ENCODE measurements around the gene LRRK1. TPM values are rescaled to one million over a fixed set of nuclear protein-coding genes. Genes with fewer than 3 reads are reported as not detected.

Gene LRRK1
- total RNA-seq, 1 experiment from 2014 or later: 1.7 TPM

GRCh38 chr15:100972975-100973350 is 53.8 kb downstream of the LRRK1 start:
- DNase-seq (ENCODE audit: low read depth): no peak

DNA sequence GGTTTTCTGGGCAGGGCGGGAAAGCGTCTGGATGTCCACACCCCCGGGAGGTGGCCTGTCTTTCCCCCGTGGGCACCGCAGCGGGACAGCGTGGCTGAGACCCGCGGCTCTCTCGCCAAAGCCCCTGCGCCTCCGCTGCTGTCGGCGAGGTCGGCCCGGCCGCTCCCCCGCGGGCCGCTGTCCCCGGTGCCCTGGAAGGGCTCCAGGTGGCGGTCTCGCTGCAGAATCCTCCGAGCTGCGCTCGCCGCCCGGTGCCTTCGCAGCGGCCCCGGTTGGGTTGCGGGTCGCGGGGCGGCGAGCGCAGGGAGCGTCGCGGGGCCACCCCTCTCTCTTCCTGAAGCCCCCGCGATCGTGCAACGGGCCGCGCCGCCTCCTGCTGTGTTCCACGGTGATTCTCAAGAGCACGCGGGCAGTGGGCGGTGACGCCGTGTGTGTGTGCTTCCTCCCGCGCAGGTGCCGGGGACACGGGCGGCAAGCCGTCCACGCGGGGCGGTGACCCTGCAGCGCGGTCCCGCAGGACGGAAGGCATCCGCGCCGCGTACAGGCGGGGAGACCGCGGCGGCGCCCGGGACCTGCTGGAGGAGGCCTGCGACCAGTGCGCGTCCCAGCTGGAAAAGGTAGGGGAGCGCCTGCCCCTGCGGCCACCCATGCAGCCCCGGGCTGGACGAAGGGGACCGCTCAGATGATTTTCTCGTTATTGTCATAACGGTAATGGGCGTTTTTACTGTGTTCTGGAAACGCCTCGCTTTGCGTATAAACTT is 54.4 kb downstream of the LRRK1 start:
- no peak for DNase-seq (ENCODE audit: low read depth)

- DNase-seq (ENCODE audit: low read depth): no peak
Observed at GRCh38 chr15:100975043-100975442, 55.9 kb downstream of the LRRK1 start.

DNA sequence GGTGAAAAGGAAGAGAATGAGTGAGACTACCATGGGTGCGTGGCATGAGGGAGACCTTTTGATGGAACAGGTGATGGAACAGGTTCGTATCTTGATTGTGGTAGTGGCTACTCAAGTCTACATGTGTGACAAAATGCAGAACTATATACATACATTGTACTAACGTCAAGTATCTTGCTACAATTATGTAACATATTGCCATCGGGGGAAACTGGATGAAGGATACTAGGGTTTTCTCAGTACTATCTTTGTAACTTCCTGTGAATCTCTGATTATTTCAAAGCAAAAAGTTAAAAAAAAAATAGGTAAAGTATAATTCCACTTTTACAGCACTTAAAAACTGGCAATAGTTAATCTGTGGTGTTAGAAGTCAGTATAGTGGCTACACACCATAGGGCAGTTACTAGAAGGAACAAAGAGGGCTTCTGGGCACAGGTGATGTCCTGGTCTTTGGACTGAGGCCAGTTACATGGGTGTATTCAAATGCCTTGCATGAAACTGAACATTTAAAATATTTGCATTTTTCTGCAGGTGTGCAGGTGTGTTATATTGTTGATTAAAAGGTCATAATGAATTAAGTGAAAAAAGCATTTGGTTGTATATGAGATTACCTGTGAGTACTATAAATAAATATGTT is 61.4 kb downstream of the LRRK1 start:
- no peak for DNase-seq (ENCODE audit: low read depth)

- DNase-seq (ENCODE audit: low read depth): no peak
Observed at GRCh38 chr15:100981086-100981485, 61.9 kb downstream of the LRRK1 start.

DNA sequence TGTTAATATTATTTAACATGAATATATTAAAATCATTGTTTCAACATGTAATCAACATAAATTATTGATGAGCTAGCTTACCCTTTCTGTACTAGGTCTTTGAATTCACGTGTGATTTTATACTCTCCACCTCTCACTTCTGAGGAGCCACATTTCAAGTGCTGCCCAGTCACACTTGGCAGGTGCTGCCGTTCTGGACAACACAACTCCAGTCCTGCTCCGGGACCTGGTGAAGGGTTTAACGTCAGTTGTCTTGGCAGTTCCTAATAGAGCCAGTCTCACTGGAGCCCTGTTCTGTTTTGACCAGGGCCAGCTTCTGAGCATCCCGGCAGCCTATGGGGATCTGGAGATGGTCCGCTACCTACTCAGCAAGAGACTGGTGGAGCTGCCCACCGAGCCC is 64.1 kb downstream of the LRRK1 start:
- no peak for DNase-seq (ENCODE audit: low read depth)

- no peak for DNase-seq (ENCODE audit: low read depth)
Observed at GRCh38 chr15:100985401-100985800, 66.2 kb downstream of the LRRK1 start.

- DNase-seq (ENCODE audit: low read depth): peak; percentile 25
Observed at GRCh38 chr15:100986158-100986896, 67.2 kb downstream of the LRRK1 start.

- peak; percentile 35 for DNase-seq (ENCODE audit: low read depth)
Observed at GRCh38 chr15:100987143-100987542, 68.0 kb downstream of the LRRK1 start.

DNA sequence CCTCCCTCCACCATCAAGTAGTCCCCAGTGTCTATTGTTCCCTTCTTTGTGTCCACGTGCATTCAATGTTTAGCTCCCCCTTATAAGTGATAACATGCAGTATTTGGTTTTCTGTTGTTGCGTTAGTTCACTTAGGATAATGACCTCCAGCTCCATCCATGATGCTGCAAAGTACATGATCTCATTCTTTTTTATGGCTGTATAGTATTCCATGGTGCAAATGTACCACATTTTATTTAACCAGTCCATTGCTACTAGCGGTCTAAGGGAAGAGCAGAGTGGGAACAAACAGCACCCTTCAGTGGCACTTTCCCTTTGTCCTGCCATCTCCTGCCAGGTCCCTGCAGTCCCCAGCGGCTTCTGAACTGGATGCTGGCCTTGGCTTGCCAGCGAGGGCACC is 69.1 kb downstream of the LRRK1 start:
- no peak for DNase-seq (ENCODE audit: low read depth)

DNA sequence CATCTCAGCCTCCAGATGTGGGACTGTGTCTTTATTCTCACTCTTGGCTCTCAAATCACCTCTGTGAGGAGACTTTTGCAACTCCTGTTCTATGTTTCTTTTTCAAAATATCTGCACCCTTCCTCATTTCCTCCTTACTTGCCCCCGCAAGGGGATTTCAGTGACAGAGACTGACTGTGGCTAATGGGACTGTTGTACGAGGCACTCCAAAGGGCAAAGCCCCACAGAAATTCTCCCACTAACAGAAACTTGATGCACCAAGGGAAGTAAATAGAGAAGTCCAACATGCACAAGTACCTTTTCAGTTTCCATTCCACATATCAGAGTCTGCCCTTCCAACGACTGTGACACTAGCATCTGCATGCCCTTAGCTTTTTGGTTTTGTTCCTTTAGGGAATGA is 69.7 kb downstream of the LRRK1 start:
- no peak for DNase-seq (ENCODE audit: low read depth)

DNA sequence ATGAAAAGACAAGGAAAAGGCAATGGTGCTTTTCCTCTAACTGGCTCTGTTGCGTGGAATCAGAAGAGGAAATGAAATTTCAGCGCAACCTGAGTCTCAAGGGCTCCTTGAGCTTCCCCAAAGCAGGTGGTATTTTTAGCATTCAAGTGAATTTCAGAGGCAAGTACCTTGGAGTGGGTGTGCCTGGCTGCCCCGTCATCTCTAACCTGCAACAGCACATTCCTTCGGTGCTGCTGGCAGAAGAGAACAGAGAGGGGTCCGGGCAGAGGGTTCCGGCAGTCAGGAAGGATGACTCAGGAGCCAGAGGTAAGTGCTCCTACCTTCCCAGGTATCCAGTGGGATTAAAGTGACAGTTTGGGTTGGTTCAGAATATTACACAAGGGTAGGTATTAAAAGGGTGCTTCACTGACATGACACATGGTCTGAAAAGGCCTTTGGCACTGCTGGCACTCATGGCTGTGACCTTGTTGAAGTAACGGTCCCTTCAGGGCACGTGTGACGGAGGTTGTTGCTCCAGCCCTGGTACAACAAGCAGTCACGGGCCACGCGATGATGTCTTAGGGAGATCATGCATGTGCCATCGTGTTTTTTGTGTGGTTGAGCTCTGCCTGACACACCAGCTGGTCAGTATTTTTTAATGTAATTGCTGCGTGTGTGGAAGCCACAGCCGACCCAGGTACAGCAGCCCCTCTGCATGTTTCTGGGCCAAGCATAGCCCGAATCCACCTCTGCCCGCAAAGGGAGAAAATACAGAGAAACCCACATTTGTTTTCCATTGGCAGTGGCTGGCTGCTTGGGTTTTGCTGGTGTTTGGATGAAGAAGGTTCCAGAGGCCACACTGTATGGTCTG is 75.7 kb downstream of the LRRK1 start:
- no peak for DNase-seq (ENCODE audit: low read depth)

DNA sequence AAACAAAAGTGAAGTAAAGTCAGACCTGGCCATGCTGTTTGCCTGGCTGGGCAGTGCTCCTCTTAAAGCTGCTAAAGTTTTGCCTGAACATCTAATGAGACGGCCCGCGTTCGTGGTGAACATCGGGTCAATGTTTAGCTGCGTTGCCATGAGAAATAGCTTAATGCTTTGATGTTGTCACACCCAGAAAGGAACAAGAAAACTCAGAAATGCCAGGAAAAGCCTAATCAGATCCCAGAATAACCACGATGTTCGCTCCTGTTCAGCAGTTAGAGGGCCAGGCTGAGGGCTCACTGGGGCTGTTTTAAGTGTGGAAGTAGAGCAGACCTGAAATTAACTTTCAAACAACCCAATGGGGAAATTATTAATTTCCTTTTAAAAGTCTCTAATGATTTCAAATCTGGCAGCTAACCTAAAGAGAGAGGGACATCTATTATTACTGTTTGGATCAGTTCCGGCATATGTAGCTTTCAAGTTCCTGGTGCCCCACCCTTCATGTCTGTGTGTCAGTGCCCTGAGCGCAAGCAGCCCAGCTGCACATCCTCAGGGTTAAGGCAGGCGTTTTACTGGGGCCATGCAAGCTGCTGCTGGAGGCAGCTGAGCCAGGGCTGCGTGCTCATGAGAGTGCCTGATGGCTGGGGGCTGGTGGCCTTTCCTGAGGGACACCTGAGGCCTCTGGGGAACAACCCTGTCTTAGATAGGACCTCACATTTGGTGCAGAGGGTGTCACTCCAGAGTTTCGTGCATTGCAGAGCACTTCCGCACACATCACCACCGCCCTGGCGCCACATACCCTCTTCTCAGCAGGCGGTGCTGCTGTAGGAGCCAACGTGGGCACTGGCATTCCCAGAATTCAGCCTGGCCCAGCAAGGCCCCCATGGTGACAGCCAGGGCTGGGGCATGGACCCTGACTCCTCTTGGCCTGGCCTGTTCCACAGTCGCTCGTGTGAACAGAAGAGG is 76.6 kb downstream of the LRRK1 start:
- DNase-seq (ENCODE audit: low read depth): no peak

- DNase-seq (ENCODE audit: low read depth): peak; percentile 83
Observed at GRCh38 chr15:100997442-100997841, 78.3 kb downstream of the LRRK1 start.

- no peak for DNase-seq (ENCODE audit: low read depth)
Observed at GRCh38 chr15:100998630-100999029, 79.5 kb downstream of the LRRK1 start.

DNA sequence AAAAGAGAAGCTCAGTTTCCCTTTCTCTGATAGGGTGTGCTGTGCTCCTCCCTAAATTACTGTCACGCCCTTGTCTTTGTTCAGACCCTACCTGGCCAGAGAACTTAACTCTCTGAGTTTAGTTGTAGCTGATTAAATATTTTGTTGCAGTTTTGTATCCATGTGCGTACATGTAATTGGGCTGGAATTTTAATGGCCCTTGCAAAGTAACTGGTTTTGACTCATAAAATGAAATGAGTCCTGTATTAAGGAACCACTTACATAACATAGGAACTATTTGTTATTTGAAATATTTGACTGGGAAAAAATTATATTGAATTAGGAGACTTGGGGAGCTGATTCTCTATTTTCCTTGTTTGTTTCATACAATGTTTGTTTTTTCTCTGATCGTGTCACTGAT is 80.2 kb downstream of the LRRK1 start:
- peak; percentile 71 for DNase-seq (ENCODE audit: low read depth)

DNA sequence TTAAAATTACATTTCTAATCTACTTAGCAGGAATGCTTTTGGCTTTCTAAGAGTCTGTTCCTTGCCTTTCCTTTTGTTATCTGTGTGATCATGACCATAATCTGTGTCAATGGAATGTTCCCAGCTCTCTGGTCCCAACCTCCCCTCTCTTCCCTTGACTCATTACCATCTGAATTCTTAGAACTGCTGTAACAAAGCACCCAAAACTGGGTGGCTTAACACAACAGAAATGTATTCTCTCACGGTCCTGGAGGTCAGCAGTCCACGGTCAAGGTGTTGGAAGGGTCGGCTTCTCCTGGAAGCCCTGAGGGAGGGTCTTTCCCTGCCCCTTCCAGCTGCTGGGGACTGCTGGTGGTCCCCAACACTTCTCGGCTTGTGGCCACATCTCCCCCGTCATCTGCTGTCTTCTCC is 81.1 kb downstream of the LRRK1 start:
- peak; percentile 75 for DNase-seq (ENCODE audit: low read depth)

GRCh38 chr15:101001056-101001455 is 81.9 kb downstream of the LRRK1 start:
- no peak for DNase-seq (ENCODE audit: low read depth)

GRCh38 chr15:101001796-101002195 is 82.6 kb downstream of the LRRK1 start:
- no peak for DNase-seq (ENCODE audit: low read depth)

DNA sequence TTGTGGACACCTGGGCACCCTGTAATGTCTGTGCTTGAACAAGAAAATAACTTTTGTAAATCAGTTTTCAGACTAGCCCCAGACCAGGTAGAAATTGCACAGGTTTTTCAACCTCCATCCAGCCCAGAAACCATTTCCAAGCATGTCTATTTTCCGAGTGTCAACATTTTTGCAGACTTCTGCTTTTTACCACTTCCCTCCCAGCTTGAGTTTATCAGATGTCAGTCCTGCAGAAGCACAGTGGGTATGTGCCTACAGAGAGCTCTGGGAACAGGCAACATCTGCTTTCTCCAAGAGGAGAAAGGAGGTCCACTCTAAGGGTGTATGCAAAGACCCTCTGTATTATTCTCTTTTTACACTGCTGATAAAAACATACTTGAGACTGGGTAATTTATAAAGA is 83.9 kb downstream of the LRRK1 start:
- no peak for DNase-seq (ENCODE audit: low read depth)

DNA sequence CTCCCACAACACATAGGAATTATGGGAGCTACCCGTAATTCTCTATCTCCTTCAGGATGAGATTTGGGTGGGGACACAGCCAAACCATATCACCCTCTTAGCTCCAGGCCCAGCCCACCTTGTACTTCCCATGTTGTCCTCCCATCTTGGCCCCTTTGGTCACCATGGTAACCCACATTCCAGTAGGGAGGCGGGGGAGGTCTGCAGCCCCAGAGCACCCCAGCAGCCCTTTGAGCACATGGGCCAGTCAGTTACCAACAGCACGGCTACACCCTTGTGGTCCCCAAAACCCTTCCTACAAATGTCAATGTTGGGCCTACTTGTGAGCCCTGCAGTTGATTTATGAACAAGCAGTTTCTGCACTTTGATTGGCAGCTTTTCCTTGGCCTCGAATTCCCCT is 84.5 kb downstream of the LRRK1 start:
- DNase-seq (ENCODE audit: low read depth): no peak
